GM12875 (cell line): Measurements from ENCODE around the gene IVNS1ABP.

ENCODE experiments used
- H3K4me3 ChIP-seq: one replicate; pipeline ENCODE4 v1.5.1; 2011; ENCODE audit warnings: low read depth, low read length, control low read depth
- TF ChIP-seq, protein P1 (sequence below): IDR thresholded peaks from 2 replicates; pipeline ENCODE4 v1.5.1; 2011; ENCODE audit warnings: low read depth, mild to moderate bottlenecking, control low read depth, inconsistent platforms, low read length, moderate library complexity, borderline replicate concordance; ENCODE audit not compliant: insufficient read depth

The IVNS1ABP gene

DNA sequence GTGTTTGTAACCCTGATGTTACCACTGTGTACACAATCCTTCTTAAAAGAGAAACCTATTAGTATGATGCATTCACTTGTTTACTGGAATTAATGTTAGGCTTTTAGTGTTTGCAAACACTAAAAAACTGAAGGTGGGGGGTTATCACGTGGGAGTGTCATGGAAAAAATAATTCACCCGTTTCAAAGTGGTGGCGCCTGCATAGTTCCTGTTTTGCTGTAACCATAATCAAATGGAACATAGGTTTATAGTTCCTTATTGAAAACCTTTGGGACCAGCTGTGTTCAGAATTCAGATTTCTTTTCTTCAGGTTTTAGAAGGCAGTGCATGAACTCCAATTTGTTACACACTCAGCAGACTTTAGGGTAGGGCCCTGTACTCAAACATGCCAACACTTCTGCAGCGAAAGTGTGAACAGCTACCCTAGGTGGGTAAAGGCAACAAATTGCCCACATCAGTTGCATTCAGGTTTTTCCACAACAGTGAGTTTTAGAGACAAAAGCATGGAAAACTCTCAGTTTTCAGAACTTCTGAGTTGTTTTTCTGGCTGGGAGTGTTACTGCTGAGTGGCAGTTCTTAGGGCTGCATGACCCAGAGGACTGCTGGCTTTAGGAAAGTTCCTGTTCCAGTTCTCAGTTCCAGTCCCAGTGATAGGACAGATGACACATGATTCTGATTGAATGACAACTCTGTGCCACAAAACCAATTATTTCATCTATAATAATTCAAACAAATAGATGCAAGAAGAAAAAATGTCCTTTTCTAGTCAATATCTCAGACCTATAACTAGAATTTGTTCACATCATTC lies 29.1 kb upstream of the IVNS1ABP start:
- TF ChIP-seq, protein P1, sequence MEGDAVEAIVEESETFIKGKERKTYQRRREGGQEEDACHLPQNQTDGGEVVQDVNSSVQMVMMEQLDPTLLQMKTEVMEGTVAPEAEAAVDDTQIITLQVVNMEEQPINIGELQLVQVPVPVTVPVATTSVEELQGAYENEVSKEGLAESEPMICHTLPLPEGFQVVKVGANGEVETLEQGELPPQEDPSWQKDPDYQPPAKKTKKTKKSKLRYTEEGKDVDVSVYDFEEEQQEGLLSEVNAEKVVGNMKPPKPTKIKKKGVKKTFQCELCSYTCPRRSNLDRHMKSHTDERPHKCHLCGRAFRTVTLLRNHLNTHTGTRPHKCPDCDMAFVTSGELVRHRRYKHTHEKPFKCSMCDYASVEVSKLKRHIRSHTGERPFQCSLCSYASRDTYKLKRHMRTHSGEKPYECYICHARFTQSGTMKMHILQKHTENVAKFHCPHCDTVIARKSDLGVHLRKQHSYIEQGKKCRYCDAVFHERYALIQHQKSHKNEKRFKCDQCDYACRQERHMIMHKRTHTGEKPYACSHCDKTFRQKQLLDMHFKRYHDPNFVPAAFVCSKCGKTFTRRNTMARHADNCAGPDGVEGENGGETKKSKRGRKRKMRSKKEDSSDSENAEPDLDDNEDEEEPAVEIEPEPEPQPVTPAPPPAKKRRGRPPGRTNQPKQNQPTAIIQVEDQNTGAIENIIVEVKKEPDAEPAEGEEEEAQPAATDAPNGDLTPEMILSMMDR, result no peak
- H3K4me3 ChIP-seq, result no peak overlapping the region

DNA sequence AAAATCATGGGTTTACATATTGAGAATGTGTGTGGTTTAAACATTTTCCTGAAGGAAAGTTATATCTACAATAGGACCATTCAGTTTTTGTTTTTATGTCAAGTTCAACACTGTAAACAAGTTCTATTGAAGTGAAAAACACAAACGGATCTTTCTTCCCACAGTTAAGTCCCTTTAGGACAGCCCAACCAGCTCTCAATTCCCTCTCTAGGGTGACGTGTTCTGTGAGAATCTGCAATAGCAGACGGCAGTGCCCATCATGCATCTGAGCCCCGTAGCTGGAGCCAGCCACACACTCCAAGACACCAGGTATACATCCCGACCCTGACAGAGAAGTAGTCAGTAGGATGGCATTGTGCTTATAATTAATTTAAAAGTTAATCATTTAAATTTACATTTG lies 26.3 kb upstream of the IVNS1ABP start:
- H3K4me3 ChIP-seq, result no peak overlapping the region
- TF ChIP-seq, protein P1, result no peak

DNA sequence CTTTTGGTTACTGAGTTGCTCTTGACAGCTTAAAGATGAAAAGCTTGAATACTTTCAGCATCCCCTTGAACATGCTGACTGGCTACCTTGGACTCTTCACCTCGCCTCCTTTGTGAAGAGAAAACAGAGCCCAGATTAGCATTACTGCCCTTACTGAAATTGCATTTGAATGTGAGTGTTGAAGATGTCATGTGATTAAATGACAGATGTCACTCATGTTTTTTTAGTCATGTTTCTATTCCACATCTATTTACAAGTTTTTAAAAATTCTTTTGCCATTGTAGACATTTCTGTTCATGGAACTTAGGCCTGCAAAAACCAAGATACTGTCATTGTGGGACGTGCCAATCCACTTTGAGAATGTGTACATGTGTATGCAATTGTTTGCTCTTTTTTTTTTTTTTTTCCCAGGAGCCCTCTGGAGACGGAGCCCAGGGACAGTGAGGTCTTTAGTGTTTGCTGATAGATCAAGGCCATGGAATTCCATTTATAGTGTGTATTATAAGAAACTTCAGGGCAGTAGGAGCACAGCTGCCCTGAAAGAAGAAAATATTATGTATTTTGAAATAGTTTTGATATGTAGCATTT lies 25.7 kb upstream of the IVNS1ABP start:
- H3K4me3 ChIP-seq, result no peak overlapping the region
- TF ChIP-seq, protein P1, result no peak

DNA sequence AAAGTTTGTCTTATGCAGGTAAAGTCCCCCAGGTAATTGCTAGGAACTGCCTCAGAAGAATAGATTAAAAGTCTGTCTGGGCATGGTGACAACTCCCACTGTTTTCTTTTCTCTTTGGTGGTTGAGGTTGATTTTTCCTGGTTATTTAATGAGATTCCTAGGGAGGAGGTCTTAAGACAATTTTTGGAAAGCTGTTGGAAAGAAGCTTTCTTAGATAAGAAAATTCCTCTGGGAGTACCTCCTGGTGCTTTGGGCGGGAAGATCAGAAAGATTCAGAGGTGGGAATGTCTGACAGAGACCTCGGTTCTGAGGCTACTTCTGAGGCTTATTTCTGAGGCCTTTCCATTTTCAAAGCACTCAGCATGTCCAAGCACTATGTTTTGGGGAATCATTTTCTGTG lies 25.0 kb upstream of the IVNS1ABP start:
- TF ChIP-seq, protein P1, result no peak

DNA sequence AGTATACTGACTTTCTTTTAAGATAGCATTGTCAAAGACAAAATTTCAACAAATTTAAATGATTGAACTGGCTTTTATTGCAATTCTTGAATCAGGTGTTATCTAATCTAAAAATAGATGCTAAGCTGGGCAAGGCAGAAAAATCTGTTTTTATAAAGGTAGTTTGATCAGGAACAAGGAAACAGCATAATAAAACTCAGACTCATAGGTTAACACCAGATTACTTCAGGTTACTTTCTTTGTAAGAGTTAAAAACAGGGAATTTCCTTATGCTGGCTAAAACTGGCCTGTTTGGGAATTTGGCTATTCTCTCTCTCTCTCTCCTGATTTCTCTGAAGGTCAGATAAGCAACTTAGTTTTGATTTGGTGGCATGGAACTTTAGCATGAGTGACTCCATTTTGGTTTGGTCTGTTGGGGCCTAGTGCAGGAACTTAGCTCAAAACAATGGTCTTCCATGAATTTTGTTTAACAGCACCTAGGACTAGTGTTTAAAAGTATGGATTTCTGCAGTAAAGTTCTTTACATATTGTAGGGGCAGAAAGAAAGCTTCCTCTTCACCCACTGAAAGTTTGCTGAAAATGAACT lies 24.2 kb upstream of the IVNS1ABP start:
- TF ChIP-seq, protein P1, result no peak
- H3K4me3 ChIP-seq, result no peak overlapping the region

More for the DNA sequence above, 25.0 kb upstream of the IVNS1ABP start:
- H3K4me3 ChIP-seq, result no peak overlapping the region

DNA sequence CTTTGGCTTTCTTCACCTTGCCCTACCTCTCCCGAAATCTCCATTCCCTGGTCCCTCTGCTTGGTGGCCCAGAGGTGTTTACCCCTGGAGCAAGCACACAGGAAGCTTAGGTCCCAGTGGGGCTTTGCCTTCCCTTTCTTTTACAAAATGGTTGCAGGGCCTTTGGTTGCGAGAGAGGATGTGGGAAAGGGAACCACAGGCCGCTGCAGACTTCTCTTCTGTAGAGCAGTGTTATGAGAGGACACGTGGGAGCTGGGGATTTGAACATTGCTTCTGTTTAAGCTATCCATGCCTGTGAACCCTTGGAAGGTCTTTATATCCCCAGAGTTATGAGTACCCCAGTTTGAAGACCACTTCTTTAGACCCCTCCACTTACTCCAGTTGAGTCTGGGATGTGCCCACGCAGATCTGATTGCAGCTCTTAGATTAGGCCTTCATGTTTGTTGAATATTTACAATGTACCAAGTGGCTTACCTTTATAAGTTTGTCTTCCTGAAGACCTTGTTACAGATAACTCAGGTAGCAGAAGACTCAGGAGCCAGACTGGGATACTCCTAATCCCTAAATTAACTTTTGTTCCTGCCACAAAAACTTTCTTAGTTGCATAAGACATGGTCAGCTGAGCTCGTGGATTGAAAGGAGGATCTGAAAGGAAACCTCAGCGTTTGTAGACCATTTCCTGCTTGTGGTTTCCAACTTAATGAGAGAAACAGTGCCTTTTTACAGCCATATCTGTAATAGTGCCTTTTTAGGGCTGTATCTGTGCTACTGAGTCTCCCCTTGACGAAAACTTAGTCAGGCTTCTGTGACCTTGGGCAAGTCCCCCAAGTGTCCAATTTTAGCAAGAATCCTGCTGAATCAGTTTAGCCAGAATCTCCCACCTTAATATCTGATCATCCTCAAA lies 21.9 kb upstream of the IVNS1ABP start:
- TF ChIP-seq, protein P1, result no peak
- no peak overlapping the region for H3K4me3 ChIP-seq
